Body of pancreas (tissue), 4 donors: ENCODE data around the gene THSD4.

ENCODE experiments used
- CTCF ChIP-seq, 7 experiments: fragments of 450-650 bp in 4 of 7; fragments of 200-600 bp in 3 of 7; sonication (generic) in 3 of 7; IDR thresholded peaks; one replicate each; pipeline ENCODE4 v1.5.1; 2016 to 2019; ENCODE audit warnings: antibody characterized with exemption in 7 of 7
- POLR2A ChIP-seq, 3 donors: fragments of 450-650 bp; IDR thresholded peaks; one replicate each; pipeline ENCODE4 v1.6.1; 2016; ENCODE audit warnings: antibody characterized with exemption in 3 of 3, mild to moderate bottlenecking in 2 of 3

DNA sequence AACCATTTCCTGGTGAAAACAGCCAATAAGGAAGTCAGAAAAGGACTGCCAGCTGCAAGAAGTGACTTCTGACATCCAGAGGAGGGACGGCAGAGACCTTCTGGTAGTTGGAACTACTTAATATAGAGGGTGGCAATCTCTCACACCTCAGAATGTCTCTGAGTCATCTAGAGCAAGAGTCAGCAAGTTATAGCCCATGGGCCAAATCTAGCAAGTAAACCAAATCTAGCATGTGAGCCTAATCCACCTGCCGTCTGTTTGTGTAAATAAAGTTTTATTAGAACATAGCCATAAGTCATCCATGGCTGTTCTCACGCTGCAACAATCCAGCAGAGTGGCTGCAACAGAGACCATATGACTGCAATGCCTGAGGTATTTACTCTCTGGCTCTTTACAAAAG is 534.6 kb downstream of the THSD4 start:
- TF ChIP-seq POLR2A (IDR thresholded peaks at IDR 0.05) (no peak), CTCF (IDR thresholded peaks at IDR 0.05) (no peak)
